HG03066 (cell line): Measurements from ENCODE around the gene SPACA9.

ENCODE experiments used
- ATAC-seq: cut with Tn5 transposase; IDR thresholded peaks from one replicate; pipeline ENCODE4 v1.9.1; 2021; ENCODE audit warnings: low read depth; ENCODE audit not compliant: unreplicated experiment

Gene SPACA9

DNA sequence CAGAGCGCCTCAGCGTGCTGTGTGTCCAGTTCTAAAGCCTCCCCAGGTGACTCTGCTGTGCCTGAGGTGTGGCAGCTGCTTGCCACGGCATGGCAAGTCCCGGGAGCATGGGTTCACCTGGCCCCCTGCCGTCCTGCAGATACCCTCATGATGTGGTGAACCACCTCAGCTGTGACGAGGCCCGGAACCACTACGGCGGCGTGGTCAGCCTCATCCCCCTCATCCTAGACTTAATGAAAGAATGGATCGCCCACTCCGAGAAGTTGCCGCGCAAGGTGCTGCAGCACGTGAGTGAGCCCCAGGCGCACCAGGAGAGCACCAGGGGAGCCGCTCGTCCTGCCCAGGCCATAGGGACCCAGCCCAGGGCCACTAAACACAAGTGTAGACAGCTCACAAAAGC is 9.5 kb downstream of the SPACA9 start:
- ATAC-seq, result no peak

DNA sequence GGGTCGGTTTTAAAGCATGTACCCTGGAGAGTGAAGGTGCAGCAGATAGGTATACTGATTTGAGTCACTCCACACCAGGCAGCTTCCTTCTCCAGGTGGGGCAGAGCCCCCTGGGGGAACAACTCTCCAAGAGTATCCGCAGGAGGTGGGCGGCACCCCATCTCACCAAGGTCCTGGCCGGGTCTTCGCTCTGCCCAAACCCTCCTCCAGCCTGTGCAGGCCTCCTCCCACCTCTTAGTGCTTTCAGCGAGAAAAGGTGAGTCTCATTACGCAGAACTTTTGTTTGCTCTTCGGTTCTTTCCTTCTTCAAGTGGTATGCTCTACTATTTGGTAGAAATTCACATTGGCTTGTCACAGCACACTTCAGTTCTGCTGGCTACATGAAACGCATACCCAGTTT is 13.7 kb downstream of the SPACA9 start:
- ATAC-seq, result no peak

DNA sequence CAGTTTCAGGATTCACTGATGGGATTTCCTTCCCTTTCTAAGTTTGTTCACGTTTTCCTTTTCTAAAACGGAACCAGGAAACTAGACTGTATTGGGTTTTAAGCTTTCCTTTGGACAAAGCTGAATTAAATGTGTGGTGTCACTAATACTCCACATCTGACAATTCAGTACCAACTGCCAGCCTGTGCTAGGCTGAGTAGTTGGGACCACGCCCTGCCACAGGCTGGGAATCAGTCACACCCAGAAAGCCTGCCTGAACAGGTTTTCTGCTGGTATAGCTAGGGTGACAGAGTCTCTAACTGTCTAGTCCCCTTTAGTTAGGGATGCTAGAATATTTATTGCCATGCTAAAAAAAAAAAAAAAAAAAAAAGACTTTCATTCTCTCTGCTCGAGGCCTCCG is 15.6 kb downstream of the SPACA9 start:
- ATAC-seq, result no peak

DNA sequence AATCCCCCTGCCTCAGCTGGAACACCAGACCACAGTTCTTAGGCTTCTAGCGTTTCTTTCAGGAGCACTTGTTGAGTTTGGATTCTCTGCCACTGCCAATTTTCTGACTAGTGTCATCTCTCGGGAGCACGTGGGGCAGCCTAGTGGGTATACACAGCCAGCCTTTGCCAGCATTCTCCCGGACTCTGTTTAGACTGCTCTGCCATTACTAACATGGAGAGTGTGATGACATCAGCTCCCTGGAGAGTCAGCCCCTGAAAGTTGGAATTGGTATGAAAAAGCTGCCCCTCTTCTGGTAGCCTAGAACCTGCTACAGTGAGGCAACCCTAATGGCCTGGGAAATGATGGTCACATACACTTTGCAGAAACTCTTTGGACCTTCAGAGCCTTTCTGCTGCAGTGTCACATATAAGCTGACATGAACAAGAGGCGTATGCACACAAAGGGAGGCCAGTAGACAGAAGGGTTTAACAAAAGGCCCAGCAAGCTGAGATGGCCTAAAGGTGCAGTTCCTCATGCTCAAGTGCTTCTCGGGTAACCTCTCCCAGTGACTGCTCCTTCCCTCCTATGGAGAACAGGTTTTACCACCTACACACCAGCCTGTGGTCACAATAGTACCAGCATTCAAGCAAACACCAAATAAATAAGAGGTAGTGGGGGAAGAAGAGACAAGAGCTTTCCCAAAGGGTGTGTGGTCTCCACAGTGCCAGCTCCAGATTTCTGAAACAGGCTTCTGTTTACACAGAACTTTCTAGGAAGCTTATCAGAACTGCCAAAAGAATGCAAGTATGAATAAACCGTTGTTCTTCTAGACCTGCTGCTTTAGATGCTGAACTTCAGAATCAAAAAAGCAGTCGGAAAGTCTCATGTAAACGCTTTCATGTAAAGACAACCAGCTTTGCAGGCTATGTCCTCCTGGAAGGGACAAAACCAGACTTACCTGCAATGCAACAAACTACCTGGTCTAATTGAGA is 16.5 kb downstream of the SPACA9 start:
- ATAC-seq, result no peak

DNA sequence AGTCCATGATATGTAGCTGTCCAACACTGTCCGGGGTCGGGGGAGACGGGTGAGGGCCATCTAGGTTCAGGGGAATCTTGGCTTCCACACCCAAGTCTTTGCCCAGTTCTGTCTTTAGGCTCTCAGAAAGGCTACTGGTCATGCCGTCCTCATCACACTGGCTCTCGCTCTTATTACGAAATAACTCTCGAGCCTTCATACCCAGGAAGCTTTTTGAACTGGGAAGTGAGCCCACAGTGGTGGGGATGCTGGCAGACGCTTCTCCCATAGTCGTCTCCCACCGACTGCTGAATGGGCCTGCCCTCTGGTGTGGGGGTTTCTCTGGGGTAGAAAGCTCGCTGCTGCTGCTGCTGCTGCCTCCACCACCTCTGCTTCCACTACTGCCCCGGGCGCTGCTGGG is 17.6 kb downstream of the SPACA9 start:
- no peak for ATAC-seq

DNA sequence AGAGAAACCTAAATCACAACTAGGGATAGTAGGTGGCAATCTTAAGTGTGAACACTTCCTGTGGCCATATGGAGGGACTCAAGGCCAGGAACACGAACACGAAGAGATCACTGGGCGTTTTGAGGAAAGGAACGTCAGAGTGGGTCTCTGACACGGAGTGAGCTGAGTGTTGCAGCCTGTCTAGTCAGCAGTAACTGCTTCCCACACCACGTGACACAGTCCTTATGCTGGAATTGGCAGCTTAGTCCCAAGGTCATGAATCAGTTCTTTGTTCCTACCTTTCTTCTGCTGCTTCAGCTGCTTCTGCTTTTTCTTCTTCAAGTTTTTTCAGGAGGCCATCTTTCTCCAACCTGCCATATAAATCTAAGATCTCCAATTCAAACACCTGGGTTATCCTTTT is 18.2 kb downstream of the SPACA9 start:
- no peak for ATAC-seq

DNA sequence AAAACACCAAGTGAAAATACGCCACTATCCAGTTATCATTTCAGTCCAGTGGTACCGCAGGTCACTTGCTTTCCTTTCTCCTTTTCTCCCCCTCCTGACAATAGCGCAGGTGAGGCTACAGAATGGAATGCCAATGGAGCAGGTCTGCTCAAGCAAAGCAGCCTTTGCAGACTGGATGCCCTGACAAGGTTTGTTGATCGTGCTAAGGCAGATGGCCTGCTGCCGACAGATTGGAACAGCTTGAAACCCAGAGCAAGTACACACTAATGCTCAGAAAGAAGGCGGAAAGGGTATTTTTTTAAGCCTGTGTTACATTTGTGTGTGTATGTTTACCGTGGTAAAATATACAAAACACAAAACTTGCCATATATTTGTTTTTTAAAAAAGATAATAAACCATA is 19.4 kb downstream of the SPACA9 start:
- ATAC-seq, result no peak

DNA sequence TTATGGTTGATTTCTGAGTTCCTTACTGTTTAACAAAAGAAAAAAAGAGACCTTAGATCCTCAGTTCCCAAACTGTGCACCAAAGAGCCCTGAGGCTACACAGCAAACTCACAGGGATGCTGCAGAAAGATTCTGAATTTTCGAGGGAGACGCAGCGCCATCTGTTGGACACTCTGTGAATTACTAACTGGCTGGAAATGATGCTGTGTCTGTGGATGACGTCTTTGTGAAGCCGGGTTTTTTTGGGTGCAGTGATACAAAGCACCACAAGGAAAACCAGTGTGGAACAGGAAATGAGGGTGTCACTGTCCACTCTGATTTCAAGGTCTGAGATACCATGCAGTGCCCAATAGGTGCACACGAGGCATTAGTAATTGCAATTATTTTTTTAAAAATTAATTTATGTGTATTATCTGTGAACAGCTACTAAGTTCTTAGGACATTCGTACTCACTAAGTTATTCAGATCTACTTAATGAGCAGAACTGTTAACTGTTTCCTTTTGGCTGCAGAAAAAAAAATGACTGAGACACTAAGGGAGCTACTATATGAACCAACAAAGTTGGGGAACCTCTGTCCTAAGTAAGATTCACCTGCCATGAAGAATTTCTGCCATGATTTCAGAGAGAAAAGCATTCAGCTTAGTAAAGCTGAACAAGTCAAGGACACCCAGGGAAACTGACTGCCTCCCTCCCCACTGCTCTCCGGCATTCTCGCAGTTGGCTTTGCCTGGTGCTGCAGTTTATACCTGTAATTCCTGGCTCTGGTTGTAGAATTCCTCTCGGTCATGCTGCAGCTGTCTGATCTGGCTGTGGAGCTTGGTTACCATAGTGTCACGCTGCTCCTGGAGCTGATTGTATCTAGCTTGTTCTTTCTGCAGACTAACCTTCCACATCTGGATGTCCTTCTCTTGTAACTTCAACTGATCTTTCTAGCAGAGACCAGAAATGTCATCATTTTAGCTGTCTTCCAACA is 23.4 kb downstream of the SPACA9 start:
- no peak for ATAC-seq

DNA sequence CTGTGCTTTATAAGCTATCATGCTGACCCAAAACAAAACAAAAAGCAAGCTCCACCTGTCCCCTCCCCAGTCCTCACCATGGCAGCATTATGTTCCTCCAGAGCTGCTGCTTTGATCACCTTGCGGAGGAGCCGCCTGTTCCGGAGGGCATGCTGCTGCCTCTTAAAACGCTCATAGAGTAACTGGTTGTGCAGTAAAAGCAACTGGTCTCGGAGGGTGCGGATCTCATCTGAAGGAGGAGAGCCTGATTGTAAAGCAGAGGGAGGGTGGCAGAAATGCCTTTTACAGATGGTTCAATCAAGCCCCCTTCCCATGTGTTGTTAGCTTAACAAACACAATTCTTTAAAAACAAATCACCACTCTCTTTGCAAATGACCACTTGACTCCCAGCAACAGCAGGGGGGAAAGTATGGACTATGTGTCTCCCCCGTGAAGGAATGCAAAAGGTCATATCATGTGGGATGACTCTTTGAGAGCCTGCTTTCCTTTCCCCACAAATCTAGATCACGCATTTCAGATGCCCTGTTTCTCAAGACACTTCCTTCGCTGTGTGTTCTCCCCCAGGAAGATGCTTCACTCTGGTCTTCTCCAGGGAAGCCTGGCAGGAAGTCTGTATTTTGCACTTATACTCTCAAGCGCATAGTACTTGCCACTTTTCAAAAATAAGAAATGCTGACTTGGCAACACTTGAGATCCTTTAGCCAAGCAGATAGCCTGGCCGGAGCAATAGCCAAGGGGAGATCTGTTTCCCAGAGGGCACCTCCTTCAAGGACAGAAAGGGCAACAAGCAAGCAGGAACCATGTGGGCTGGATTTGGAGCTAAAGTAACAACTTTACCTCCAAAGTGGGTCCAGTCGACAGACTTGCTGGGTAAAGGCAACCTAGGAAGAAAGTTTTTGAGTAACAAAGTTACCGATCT is 25.1 kb downstream of the SPACA9 start:
- no peak for ATAC-seq

DNA sequence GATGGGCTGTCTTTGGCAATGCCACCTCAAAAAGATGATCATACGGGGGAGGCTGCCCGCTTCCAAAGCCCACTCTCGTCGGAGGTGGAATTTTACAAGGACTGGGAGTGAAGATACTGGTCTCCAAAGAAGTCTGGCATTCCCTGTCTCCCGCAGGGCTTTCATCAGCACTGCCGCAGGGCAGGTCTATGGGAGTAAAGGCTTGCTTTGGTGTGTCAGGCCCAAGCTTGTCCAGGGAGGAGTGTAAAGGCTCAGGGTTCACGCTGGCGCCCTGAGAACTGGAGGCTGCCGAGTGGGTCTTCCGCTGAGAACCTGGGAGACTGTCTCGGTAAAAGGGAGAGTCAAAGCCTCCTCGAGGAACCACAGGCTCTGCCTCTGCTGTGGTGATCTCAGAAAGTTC is 27.0 kb downstream of the SPACA9 start:
- no peak for ATAC-seq

DNA sequence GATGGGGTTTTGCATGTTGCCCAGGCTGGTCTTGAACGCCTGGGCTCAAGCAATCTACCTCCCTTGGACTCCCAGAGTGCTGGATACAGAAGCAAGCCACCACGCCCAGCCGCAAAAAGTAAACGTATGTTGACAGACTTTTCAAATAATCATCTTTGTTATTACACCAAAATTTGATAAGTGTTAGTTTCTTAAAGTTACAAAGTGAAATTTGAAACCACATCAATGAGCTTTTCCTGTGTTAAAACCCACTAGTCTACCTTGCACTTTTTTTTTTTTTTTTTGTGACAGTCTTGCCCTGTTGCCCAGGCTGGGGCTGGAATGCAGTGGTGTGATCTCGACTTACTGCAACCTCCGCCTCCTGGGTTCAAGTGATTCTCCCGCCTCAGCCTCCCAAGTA is 29.9 kb downstream of the SPACA9 start:
- no peak for ATAC-seq

DNA sequence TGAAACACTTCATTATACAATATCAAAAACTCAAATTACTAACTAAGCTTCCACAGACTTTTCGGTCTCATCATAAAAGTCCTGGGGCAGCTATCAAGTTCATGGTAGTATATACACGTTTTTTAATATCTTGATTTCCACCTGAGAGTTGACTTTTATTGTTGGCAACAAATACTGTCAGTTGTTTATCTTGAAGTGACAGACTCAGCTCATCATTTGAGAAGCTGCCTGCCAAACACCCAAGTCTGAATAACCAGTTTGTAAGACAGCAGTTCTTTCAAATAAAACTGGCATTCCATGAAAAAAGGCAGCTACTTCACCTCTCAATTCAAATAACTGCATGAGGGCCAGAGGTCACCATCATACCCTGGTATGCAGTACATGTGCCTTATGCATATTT is 30.6 kb downstream of the SPACA9 start:
- no peak for ATAC-seq

DNA sequence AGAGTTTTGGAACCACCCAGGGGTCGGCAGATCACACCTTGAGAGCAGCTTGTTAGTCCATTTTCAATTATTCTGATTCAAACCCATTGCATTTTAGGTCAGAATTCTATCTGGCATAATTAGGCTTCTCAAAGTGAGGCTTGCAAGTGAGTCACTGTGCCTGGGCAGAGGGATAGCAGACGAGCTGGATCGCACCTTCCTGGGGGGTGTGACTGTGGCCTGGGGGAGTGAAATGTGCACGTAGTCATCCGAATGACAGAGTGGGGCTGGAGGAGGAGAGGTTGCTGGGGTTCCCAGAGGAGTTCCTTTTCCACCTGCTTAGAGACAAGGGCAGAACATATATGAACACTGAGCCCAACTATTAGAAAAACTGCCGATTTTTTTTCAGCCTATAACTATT is 31.7 kb downstream of the SPACA9 start:
- ATAC-seq, result no peak

DNA sequence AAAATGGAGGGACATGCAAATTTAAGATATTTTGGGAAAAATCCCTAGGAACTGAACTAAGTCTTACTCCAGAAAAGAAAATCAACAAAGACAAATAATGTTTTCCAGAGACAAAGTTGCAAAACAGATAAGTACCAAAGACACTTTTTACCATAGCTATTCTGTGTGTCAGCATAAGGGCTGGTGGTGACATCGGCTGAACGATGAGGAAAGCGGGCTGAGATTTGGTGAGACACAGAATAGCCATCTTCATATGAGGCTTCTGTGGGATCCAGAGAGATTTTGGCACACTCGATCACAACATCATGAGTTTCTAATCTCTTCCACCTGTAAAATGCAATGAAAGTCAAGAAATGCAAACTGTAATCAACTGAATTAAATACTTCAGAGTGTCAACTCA is 33.4 kb downstream of the SPACA9 start:
- no peak for ATAC-seq

DNA sequence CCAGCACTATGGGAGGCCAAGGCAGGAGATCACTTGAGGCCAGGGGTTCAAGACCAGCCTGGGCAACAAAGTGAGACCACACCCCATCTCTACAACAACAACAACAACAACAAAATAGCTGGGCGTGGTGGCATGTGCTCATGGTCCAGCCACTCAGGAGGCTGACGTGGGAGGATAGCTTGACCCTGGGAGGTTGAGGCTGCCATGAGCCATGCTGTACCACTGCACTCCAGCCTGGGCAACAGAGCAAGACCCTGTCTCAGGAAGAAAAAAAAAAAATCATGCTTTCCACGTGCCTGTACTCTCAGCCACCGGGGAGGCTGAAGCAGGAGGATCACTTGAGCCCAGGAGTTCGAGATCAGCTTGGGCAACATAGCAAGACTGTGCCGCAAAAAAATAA is 36.2 kb downstream of the SPACA9 start:
- no peak for ATAC-seq

DNA sequence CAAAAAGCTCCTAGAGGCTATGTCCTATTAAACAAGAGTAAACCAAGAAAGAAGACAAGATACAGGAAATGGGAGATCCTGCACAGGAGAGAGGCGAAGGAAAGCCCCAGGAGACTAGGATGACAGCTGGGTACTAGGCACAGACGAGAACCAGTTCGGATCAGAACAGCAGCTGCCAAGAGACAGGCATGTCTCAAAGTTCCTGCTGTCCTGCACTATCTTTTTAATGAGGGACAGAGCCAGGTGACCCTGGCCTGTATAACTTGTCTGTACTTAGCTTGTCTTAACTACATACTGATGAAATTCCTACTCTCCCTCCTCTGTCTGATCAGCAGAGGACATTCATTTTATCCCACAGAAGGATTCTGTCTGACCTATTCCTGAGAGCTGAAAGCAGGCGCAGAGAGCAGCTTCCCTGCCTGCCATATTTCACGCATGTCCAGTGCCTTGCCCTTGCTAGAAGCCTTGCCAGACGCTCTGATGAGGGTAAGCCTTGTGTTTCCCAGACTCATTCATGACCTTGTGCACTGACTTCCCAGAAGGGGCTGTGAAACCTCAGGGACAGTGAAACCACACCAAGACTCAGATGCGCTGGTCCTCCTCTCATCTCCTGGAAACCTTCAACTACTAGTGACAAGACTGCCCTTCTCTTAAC is 41.0 kb downstream of the SPACA9 start:
- no peak for ATAC-seq

DNA sequence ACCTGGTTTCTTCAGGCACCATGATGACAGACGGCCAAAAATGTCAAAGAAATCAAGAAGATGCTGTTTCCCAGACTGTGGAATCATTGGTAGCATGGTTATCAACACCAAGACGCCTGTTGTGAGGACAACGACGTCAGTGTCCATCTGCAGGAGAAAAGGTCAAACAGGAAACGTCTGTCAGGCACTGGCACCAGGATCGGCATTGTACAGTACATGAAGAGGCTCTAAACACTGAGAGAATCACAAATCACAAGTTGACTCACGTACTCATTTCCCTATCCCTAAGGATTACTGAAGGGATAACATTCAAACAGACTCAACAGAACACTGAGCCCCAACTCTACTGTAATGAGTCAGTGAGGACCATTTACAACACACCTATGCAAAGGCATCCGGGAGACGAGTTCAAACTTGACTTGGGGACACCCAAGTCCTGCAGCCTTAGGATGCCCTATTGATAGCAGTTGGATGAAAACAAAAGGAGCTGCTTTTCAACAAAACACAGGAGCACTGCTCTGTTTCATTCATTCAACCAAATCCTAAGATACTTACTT is 44.7 kb downstream of the SPACA9 start:
- ATAC-seq, result no peak

DNA sequence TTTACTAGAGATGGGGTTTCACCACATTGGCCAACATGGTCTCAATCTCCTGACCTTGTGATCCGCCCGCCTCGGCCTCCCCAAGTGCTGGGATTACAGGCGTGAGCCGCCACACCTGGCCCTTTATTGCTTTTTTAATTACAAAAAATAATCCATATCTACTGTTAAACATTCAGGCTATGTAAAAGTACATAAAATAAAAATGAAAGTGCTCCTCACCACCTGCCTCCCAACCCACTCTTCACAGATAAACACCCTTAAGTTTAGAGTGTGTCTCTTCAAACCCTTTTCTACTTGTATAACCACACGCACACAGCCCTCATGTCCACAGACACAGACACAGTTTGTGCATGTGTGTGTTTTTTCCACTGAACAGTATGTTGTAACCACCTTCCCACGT is 49.0 kb downstream of the SPACA9 start:
- no peak for ATAC-seq

DNA sequence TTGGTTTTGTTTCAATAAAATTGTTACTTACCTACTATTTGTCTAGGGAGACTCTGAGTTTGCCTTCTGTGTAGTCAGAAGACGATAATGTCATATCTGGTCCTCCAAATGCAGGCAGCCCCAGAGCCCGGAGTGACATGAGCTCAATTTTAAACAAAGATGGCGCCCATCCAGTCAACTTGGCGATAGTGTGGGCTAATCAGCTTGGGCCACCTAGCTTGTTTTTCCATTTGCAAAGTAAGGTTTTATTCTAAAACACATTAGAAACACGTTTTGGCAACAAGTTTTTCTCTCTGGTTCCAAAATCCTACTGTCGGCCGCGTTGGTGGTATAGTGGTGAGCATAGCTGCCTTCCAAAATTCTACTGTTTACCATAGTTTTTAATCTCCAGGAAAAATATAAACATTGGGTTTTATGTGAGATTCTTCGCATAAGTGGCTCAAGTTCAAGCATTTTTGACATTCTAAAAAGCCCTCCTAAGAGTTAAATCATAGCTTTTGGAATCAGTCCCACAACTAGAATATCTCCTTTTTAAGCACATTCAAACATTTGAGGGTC is 52.6 kb downstream of the SPACA9 start:
- no peak for ATAC-seq
